Measurements from ENCODE around the gene PIH1D1.

- TF ChIP-seq CTCF (conservative IDR thresholded peaks at IDR 0.05; ENCODE audit: low read depth, low read length) (no peak), EZH2 (IDR thresholded peaks at IDR 0.05; ENCODE audit: borderline replicate concordance, low read depth, low read length, poor library complexity, severe bottlenecking) (no peak)
Measured at GRCh38 chr19:49419173-49419572, 32.4 kb downstream of the PIH1D1 start.
